Esophagus muscularis mucosa (tissue), 3 donors: ENCODE results near the gene SSBP2.

ENCODE experiments used
- POLR2A ChIP-seq: fragments of 450-650 bp; IDR thresholded peaks from one replicate; pipeline ENCODE4 v1.6.1; 2017; ENCODE audit warnings: antibody characterized with exemption, moderate library complexity, mild to moderate bottlenecking, low read depth
- POLR2AphosphoS5 ChIP-seq, 2 donors: sonication (generic); formaldehyde crosslinking; IDR thresholded peaks; one replicate each; pipeline ENCODE4 v1.6.1; 2017; ENCODE audit warnings: antibody characterized with exemption in 2 of 2
- TF ChIP-seq, protein P1 (sequence below), 3 experiments: fragments of 200-600 bp in 2 of 3; fragments of 450-650 bp in 1 of 3; sonication (generic) in 2 of 3; IDR thresholded peaks; one replicate each; pipeline ENCODE4 v1.5.1; 2017 to 2019; ENCODE audit warnings: antibody characterized with exemption in 3 of 3, mild to moderate bottlenecking in 2 of 3, moderate library complexity in 1 of 3

- TF ChIP-seq, protein P1, sequence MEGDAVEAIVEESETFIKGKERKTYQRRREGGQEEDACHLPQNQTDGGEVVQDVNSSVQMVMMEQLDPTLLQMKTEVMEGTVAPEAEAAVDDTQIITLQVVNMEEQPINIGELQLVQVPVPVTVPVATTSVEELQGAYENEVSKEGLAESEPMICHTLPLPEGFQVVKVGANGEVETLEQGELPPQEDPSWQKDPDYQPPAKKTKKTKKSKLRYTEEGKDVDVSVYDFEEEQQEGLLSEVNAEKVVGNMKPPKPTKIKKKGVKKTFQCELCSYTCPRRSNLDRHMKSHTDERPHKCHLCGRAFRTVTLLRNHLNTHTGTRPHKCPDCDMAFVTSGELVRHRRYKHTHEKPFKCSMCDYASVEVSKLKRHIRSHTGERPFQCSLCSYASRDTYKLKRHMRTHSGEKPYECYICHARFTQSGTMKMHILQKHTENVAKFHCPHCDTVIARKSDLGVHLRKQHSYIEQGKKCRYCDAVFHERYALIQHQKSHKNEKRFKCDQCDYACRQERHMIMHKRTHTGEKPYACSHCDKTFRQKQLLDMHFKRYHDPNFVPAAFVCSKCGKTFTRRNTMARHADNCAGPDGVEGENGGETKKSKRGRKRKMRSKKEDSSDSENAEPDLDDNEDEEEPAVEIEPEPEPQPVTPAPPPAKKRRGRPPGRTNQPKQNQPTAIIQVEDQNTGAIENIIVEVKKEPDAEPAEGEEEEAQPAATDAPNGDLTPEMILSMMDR (IDR thresholded peaks at IDR 0.05): peak; percentile 62 to 64 (median 64)
- TF ChIP-seq POLR2A (no peak), POLR2AphosphoS5 (IDR thresholded peaks at IDR 0.05) (no peak)
Observed at GRCh38 chr5:81425569-81425968, 325.3 kb downstream of the SSBP2 start.
